IPS DF 6.9 (cell line): ENCODE results near the gene FAM32A.

Source experiments
- DNase-seq: peaks from one replicate; pipeline ENCODE4 v3.0.0-alpha.2; 2013; ENCODE audit warnings: low read depth, low spot score
- H3K27ac ChIP-seq: one replicate; pipeline ENCODE4 v1.5.1; 2013; ENCODE audit warnings: low read length, control low read depth
- H3K27me3 ChIP-seq: 2 replicates; pipeline ENCODE4 v1.6.1; 2013; ENCODE audit warnings: mild to moderate bottlenecking, low read length; ENCODE audit not compliant: control insufficient read depth, insufficient read depth
- H3K36me3 ChIP-seq: 2 replicates; pipeline ENCODE4 v1.6.1; 2013; ENCODE audit warnings: low read length; ENCODE audit not compliant: control insufficient read depth, insufficient read depth
- H3K4me1 ChIP-seq: 2 replicates; pipeline ENCODE4 v1.6.1; 2013; ENCODE audit warnings: low read length; ENCODE audit not compliant: control insufficient read depth, insufficient read depth
- H3K4me3 ChIP-seq: 2 replicates; pipeline ENCODE4 v1.5.1; 2013; ENCODE audit warnings: mild to moderate bottlenecking, low read length
- H3K9me3 ChIP-seq: 2 replicates; pipeline ENCODE4 v1.6.1; 2013; ENCODE audit warnings: low read length, inconsistent platforms; ENCODE audit not compliant: control insufficient read depth, insufficient read depth
- WGBS: extraction: QIAGEN DNeasy Blood & Tissue Kit; methylation state at CpG from one replicate; pipeline ENCODE4 v1.1.7; 2013; ENCODE audit warnings: mixed read lengths, missing lambda C conversion rate; ENCODE audit not compliant: insufficient read length, insufficient coverage; 5-methylcytosine and 5-hydroxymethylcytosine counted together

The FAM32A gene

DNA sequence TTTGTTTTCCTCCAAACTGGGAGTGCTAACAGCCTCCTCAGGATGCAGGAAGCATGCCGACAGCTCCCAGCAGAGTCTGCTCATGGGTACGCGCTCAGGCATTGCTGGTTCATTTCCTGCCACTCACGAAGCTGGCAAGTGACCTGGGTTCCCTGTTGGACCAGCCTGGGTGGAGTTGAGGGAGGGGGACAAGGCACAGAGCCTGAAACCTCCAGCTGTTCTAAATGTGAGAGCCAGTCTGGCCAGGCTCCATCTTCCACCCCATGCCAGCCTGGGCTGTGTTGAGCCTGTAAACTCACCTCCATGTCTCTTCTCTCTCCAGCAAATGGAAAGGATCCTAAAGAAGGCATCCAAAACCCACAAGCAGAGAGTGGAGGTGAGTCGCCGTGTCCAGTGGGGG is 5.0 kb downstream of the FAM32A start:
- no peaks in the 10 kb centered on the region for H3K27me3 ChIP-seq
- WGBS = no CpG with 5 or more reads among the region's 6 CpGs
- H3K9me3 ChIP-seq = no peaks in the 10 kb centered on the region
- no peak for DNase-seq
- H3K4me3 ChIP-seq = no peak overlapping the region
- H3K27ac ChIP-seq = no peak overlapping the region
- peaks cover 21% of the 10 kb centered on the region for H3K36me3 ChIP-seq
- no peaks in the 10 kb centered on the region for H3K4me1 ChIP-seq

DNA sequence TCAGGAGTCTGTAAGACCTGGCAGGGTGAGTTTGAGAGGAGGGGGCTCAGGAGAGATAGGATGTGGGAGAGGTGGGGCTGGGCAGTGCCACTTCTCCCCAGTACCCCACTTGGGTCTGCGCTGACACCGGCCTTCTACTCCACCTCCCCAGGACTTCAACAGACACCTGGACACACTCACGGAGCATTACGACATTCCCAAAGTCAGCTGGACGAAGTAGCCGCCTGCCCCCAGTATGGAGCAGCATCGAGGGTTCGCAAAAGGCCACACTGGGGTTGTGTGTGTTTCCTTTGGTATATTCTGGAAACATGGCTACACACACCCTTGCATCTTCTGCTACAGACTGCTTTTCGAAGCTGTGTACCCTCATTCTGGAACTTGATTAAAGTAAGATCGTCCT is 5.5 kb downstream of the FAM32A start:
- no peaks in the 10 kb centered on the region for H3K9me3 ChIP-seq
- no peak overlapping the region for H3K27ac ChIP-seq
- DNase-seq = no peak
- no peak overlapping the region for H3K4me3 ChIP-seq
- no CpG with 5 or more reads among the region's 10 CpGs for WGBS
- H3K27me3 ChIP-seq = no peaks in the 10 kb centered on the region
- peaks cover 21% of the 10 kb centered on the region for H3K36me3 ChIP-seq
- H3K4me1 ChIP-seq = no peaks in the 10 kb centered on the region

DNA sequence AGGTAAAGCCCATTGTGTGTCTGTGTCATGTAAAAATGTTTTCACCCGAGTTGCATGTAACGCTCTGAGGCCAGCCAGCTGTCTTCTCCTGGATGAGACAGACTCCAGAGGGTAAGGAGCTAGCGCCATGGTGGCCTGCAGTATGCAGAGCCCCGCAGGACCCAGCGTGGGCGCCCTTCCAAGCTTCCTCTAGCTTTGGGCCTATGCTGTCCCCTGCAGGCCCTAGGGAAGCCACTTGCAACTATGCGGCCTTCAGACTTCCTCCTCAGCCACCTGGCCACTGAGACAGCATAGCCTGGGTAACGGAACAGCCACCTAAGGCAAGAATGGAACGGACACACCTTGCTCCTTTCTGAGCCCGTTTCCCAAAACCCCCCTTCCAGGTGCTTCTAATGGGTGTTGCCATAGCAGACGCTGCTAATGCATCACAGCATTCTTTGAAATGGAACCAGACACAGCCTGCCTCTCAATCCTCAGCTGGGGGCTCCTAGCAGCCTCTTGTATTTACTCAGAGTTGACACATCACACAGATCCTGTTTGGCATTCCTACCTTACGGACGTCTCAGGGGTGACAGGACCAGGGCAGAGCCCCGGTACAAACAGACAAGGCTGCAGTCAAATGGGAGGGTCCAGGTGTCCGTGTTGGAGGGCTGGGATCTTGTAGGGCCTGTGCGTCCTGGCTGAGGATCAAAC is 6.2 kb downstream of the FAM32A start:
- Histone ChIP-seq H3K27ac (no peak overlapping the region), H3K27me3 (no peaks in the 10 kb centered on the region), H3K36me3 (peaks cover 21% of the 10 kb centered on the region), H3K4me1 (no peaks in the 10 kb centered on the region), H3K9me3 (no peaks in the 10 kb centered on the region), H3K4me3 (no peak overlapping the region)
- no CpG with 5 or more reads among the region's 16 CpGs for WGBS
- no peak for DNase-seq

DNA sequence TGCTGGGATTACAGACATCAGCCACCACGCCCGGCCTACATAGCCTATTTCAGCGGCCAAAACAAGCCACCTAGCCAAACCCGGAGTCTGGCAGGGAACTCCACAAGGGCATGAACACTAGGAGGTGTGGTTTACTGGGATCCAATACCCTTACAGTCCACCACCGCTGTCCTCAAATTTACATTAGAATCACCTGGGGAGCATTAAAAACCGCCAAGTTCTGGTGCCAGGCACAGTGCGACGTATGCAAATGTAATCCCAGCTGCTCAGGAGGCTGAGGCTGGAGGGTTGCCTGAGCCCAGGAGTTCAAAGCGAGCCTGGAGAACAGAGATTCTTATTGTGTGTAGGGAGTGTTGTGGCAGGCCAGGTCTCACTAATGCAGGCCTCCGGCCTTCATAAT is 8.3 kb downstream of the FAM32A start:
- Histone ChIP-seq H3K9me3 (no peaks in the 10 kb centered on the region), H3K4me3 (no peak overlapping the region), H3K4me1 (no peaks in the 10 kb centered on the region), H3K27ac (no peak overlapping the region), H3K27me3 (no peaks in the 10 kb centered on the region), H3K36me3 (peaks cover 21% of the 10 kb centered on the region)
- DNase-seq = no peak
- WGBS = no CpG with 5 or more reads among the region's 10 CpGs

DNA sequence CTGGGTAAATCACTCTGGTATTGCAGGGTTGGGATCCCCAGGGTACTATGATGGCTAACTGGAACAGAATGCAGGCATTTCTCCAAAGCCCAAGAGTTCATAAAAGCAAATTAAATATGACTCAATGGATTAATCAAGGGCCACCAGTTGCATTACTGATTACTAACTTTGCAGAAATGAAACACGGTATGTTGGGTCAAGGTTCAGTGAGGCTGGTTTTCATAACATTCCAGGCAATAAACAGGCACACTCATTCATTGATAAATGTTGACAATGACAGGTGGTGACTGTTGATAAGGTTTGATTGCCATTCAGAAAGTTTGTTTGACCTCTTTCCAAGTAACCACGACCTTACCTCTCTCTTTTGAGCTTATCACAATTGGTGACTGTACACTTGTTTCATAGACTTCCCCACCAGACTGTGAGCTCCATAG is 12.0 kb downstream of the FAM32A start:
- H3K4me1 ChIP-seq = no peaks in the 10 kb centered on the region
- WGBS = no CpG with 5 or more reads among the region's 2 CpGs
- H3K27ac ChIP-seq = no peak overlapping the region
- H3K4me3 ChIP-seq = peak overlapping the region; percentile 99; the same call in 1 of the 2 replicates
- H3K27me3 ChIP-seq = no peaks in the 10 kb centered on the region
- DNase-seq = no peak
- H3K9me3 ChIP-seq = no peaks in the 10 kb centered on the region
- H3K36me3 ChIP-seq = no peaks in the 10 kb centered on the region

DNA sequence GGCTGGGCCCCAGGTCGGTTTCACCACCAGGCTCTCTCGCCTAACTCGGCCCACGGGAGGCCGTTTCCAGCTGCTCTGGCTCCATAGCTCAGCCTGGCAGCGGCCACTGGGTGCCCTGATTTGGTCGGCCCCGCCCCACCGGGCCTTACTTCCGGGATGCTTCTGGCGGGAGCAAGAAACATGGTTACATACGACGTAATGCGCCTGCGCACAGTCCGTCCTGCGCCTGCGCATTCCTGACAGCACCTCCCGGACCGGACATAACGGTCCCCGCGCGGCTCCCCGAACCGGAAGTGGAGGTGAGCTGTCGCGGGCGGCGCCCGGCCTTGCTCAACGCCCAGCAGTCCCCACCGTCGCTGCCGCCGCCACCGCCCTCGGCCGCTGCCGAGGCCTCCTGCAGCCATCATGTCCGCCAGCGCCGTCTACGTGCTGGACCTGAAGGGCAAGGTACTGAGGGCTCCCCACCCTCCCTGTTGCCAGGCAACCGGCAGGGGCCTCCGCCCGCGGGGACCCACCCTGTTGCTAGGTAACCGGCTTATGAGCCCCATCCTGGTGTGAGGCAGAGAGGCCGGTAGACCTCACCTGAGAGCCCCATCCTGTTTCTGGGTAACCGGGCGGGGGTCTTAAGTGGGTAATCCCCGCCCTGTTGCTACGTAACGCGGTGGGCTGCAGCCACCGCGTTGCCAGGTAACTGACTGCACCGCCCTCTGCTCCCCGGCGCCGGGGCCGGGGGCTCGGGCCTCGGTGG is 12.6 kb downstream of the FAM32A start, which contains the start of gene AP1M1:
AP1M1 (plus strand) TSS at position 290 of the 748 bp plus-strand sequence; CDS start at position 406, 116 bp downstream.
- peak; percentile 98 for DNase-seq
- no CpG with 5 or more reads among the region's 65 CpGs for WGBS
- Histone ChIP-seq H3K4me3 (peak within 1 kb of the TSS; percentile 99), H3K27ac (no peak within 1 kb of the TSS), H3K27me3 (no peaks in the 10 kb centered on the region), H3K36me3 (no peaks in the 10 kb centered on the region), H3K4me1 (no peaks in the 10 kb centered on the region), H3K9me3 (no peaks in the 10 kb centered on the region)

DNA sequence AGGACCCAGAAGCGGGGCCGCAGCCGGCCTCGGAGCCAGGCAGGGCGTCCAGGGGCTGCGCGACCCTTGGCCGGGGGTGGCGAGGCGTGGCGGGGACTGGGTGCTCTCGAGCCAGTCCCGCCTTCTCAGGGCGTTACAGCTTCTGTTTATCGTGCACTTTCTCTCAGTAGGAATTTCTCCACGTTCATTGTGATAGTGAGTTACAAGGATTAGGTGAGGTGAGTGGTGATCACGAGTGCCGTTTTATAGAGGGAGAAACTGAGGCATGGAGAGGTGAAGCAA is 13.1 kb downstream of the FAM32A start:
- Histone ChIP-seq H3K4me3 (peak overlapping the region; percentile 99), H3K9me3 (no peaks in the 10 kb centered on the region), H3K36me3 (no peaks in the 10 kb centered on the region; the same call in 1 of the 2 replicates), H3K27ac (no peak overlapping the region), H3K4me1 (no peaks in the 10 kb centered on the region), H3K27me3 (no peaks in the 10 kb centered on the region)
- WGBS = no CpG with 5 or more reads among the region's 18 CpGs
- no peak for DNase-seq

DNA sequence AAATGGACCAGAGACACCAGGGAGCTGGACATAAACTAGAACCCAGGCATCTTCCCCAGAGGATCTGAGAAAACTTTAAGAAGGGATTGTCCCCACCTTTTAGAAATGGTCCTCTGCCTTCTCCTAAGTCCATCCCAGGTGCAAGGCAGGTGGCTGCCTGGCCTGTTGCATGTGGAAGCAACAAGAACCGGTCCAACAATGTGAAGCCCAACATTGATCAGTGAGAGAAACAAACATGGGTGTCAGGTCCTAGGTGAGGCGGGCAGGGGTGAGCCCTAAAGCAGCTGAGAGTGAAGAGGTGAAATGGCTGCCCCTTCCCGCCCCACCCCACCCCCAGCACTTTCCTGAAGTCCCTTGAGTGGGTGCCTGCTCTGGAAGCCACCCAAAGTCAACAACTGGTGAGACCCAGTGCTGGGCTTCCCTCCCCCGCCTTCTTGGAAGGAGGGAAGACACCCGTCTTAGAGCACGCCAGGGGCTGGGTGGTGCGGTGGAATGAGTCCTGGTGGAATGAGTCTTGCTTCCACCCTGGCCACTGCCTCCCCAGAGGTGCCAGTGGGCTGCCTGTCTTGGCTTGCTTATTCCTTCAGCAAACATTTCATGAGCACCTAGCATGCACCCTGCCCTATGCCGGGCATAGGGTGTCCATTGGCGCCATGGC is 14.2 kb downstream of the FAM32A start:
- Histone ChIP-seq H3K4me1 (no peaks in the 10 kb centered on the region), H3K9me3 (no peaks in the 10 kb centered on the region), H3K4me3 (no peak overlapping the region), H3K36me3 (peaks cover 8% of the 10 kb centered on the region; the same call in 1 of the 2 replicates), H3K27me3 (no peaks in the 10 kb centered on the region), H3K27ac (no peak overlapping the region)
- no CpG with 5 or more reads among the region's 9 CpGs for WGBS
- no peak for DNase-seq

DNA sequence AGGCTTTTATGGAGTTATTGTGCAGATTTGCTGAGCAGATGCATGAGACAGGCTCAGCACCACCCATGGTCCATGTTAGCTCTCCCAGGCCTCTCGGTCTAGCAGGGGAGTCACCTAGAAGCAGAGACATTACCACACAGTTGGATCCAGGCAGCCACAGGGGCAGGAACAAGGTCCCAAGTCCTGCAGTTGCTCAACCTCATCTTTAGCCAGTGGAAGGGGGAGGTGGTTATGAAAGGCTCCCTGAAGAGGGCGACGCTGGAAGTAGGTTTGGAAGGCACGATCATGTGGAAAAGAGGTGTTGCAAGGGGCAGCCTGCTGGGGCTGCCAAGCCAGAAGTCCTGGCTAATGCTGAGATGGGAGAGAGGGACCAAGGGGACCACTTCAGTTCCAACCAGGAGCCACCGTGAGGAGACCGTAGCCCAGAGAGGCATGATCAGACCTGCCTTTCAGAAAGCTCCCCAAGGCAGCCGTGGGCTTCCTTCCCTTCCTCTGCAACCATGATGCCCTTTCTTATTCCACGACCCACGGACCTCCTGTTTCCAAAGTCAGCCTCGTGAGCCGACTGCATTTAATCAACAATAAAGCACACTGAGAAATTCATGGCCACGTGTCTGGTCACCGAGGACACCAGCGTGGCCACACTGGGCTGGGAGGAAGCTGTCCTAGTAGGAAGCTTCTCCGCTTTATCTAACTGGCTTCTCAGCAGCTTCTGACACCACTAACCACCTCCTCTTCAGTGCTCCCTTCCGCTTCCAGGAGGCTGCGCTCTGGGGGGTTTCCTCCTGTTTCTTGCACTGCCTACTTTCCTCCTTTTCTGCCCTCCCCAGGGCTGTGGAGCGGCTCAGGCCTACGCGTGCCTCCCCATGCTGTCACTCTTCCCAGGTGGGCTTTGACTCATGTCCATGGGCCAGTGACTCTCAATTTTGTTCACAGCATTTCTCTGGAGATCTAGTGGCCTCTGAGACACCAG is 15.1 kb downstream of the FAM32A start:
- peaks cover 8% of the 10 kb centered on the region; the same call in 1 of the 2 replicates for H3K36me3 ChIP-seq
- DNase-seq = no peak
- no CpG with 5 or more reads among the region's 20 CpGs for WGBS
- H3K27me3 ChIP-seq = no peaks in the 10 kb centered on the region
- no peaks in the 10 kb centered on the region for H3K9me3 ChIP-seq
- no peak overlapping the region for H3K27ac ChIP-seq
- no peaks in the 10 kb centered on the region for H3K4me1 ChIP-seq
- no peak overlapping the region for H3K4me3 ChIP-seq

DNA sequence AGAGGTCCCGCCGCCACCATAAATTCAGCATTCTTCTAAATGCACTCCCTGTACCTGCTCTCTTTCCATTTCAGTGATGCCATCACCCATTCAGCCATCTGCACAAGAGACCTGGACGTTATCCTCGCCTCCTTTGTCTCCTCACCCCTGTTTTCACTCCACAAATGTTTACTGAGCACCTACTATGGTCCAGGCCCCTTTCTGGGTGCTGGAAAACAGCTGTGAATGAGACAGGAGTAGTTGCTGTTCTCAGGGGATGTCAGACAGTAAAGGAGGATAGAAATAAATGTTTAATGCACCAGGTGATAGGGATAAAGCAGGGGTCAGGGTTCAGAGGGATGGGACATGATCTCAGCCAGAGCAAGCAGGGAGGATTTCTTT is 15.8 kb downstream of the FAM32A start:
- no peaks in the 10 kb centered on the region for H3K27me3 ChIP-seq
- H3K36me3 ChIP-seq = peaks cover 8% of the 10 kb centered on the region; the same call in 1 of the 2 replicates
- H3K27ac ChIP-seq = no peak overlapping the region
- no peak overlapping the region for H3K4me3 ChIP-seq
- no peaks in the 10 kb centered on the region for H3K4me1 ChIP-seq
- no peak for DNase-seq
- WGBS = no CpG with 5 or more reads among the region's 4 CpGs
- H3K9me3 ChIP-seq = no peaks in the 10 kb centered on the region
